H1 (cell line): ENCODE data around the gene KCNJ16. TPM values are rescaled to one million over a fixed set of nuclear protein-coding genes. Genes with fewer than 3 reads are reported as not detected.

Source experiments
- CTCF ChIA-PET: fragments of 300-600 bp; sonication (Branson Sonifier 250); formaldehyde crosslinking; loops from one replicate; lab custom pipeline; 2021; ENCODE audit not compliant: partially characterized antibody; lab: Charles Lee
- POLR2A ChIA-PET: fragments of 300-600 bp; sonication (Branson Sonifier 250); formaldehyde crosslinking; loops from one replicate; lab custom pipeline; 2021; ENCODE audit warnings: inconsistent platforms; ENCODE audit not compliant: partially characterized antibody; lab: Charles Lee
- DNase-seq, 2 experiments: peaks; one replicate each; pipeline versions ENCODE4 v3.0.0 to v3.0.0-alpha.2; 2010 to 2022; ENCODE audit warnings: low spot score in 2 of 2, low read depth in 1 of 2, mixed read lengths in 1 of 2
- FAIRE-seq: peaks from 2 replicates; lab custom pipeline; 2011; peaks lifted over from hg19 to GRCh38; lab: Jason Lieb, UNC
- H2AFZ ChIP-seq: 2 replicates; pipeline ENCODE4 v1.8.1; 2012; ENCODE audit warnings: low read length, inconsistent platforms
- H2AK5ac ChIP-seq: 2 replicates; pipeline ENCODE4 v1.6.1; 2013; ENCODE audit warnings: low read depth, low read length
- H2BK120ac ChIP-seq: replicated peaks from 2 replicates; pipeline ENCODE3; 2013; ENCODE audit warnings: low read depth, low read length, inconsistent platforms
- H2BK12ac ChIP-seq: 2 replicates; pipeline ENCODE4 v1.6.1; 2013; ENCODE audit warnings: low read depth, low read length
- H2BK15ac ChIP-seq: 2 replicates; pipeline ENCODE4 v1.6.1; 2013; ENCODE audit warnings: low read length
- H2BK20ac ChIP-seq: 2 replicates; pipeline ENCODE4 v1.6.1; 2013; ENCODE audit warnings: low read length
- H2BK5ac ChIP-seq: 2 replicates; pipeline ENCODE4 v1.6.1; 2013; ENCODE audit warnings: low read depth, low read length
- H3K14ac ChIP-seq: 2 replicates; pipeline ENCODE4 v1.6.1; 2013; ENCODE audit warnings: inconsistent platforms; ENCODE audit not compliant: insufficient read length
- H3K18ac ChIP-seq: 2 replicates; pipeline ENCODE4 v1.6.1; 2013; ENCODE audit warnings: low read length; ENCODE audit errors: extremely low read depth
- H3K23ac ChIP-seq: 2 replicates; pipeline ENCODE4 v1.6.1; 2013; ENCODE audit warnings: inconsistent platforms; ENCODE audit not compliant: insufficient read length
- H3K23me2 ChIP-seq: 2 replicates; pipeline ENCODE4 v1.6.1; 2013; ENCODE audit warnings: low read depth, low read length
- H3K27ac ChIP-seq: 2 replicates; pipeline ENCODE4 v1.6.1; 2011; ENCODE audit warnings: low read depth, low read length, inconsistent platforms
- H3K27me3 ChIP-seq, 4 experiments: replicated peaks in 1 of 4; 1 replicate in 1 of 4; 2 replicates in 3 of 4; pipeline versions ENCODE4 v1.6.1 to v1.8.1; 2011 to 2013; ENCODE audit warnings: low read length in 3 of 4, mild to moderate bottlenecking in 3 of 4, inconsistent platforms in 2 of 4, mixed read lengths in 2 of 4, moderate library complexity in 1 of 4; ENCODE audit not compliant: control insufficient read depth in 3 of 4, insufficient read depth in 3 of 4; ENCODE audit errors: extremely low read depth in 1 of 4
- H3K36me3 ChIP-seq, 4 experiments: 2 replicates each; pipeline versions ENCODE4 v1.6.1 to v1.8.1; 2011 to 2013; ENCODE audit warnings: mild to moderate bottlenecking in 4 of 4, low read length in 3 of 4, moderate library complexity in 2 of 4, control low read depth in 1 of 4, inconsistent platforms in 1 of 4; ENCODE audit not compliant: insufficient read depth in 4 of 4, control insufficient read depth in 2 of 4
- H3K4ac ChIP-seq: replicated peaks from 2 replicates; pipeline ENCODE3; 2013; ENCODE audit warnings: low read length, low read depth, mixed read lengths, inconsistent platforms; ENCODE audit not compliant: insufficient read length
- H3K4me1 ChIP-seq, 4 experiments: replicated peaks in 1 of 4; 1 replicate in 1 of 4; 2 replicates in 3 of 4; pipeline versions ENCODE4 v1.6.1 to v1.8.1; 2011 to 2013; ENCODE audit warnings: low read length in 3 of 4, inconsistent platforms in 2 of 4, mixed read lengths in 1 of 4; ENCODE audit not compliant: insufficient read depth in 4 of 4, control insufficient read depth in 3 of 4
- H3K4me2 ChIP-seq, 2 experiments: 2 replicates each; pipeline versions ENCODE4 v1.6.1 to v1.8.1; 2011 to 2013; ENCODE audit warnings: low read depth in 2 of 2, low read length in 2 of 2, control low read depth in 1 of 2, inconsistent platforms in 1 of 2, mild to moderate bottlenecking in 1 of 2; ENCODE audit not compliant: insufficient read depth in 1 of 2
- H3K4me3 ChIP-seq, 4 experiments: fragments of 200-600, 300-600 bp in 1 of 4; sonication (generic), shearing (Covaris generic), sonication (Bioruptor Twin) in 1 of 4; 2 replicates each; pipeline versions ENCODE4 v1.5.1 to v1.8.1; 2011 to 2016; ENCODE audit warnings: low read length in 4 of 4, low read depth in 3 of 4, control low read depth in 2 of 4, inconsistent platforms in 2 of 4, mild to moderate bottlenecking in 2 of 4, mixed read lengths in 1 of 4, moderate library complexity in 1 of 4; ENCODE audit not compliant: insufficient read depth in 2 of 4; ENCODE audit errors: extremely low read depth in 1 of 4
- H3K56ac ChIP-seq: replicated peaks from 2 replicates; pipeline ENCODE3; 2013; ENCODE audit warnings: low read depth, mild to moderate bottlenecking, mixed read lengths, low read length, inconsistent platforms; ENCODE audit not compliant: insufficient read length
- H3K79me1 ChIP-seq: 2 replicates; pipeline ENCODE4 v1.6.1; 2013; ENCODE audit warnings: low read depth, low read length, control low read depth
- H3K79me2 ChIP-seq, 2 experiments: 2 replicates each; pipeline versions ENCODE4 v1.6.1 to v1.8.1; 2012 to 2013; ENCODE audit warnings: low read length in 2 of 2, mild to moderate bottlenecking in 2 of 2, inconsistent platforms in 1 of 2; ENCODE audit not compliant: insufficient read depth in 2 of 2, control insufficient read depth in 1 of 2
- H3K9ac ChIP-seq, 4 experiments: replicated peaks in 1 of 4; 1 replicate in 1 of 4; 2 replicates in 3 of 4; pipeline versions ENCODE4 v1.6.1 to v1.8.1; 2011 to 2013; ENCODE audit warnings: low read depth in 3 of 4, low read length in 3 of 4, control low read depth in 2 of 4, mild to moderate bottlenecking in 2 of 4, moderate library complexity in 2 of 4, inconsistent platforms in 1 of 4; ENCODE audit errors: extremely low read depth in 1 of 4
- H3K9me3 ChIP-seq, 2 experiments: 2 replicates each; pipeline versions ENCODE4 v1.6.1 to v1.8.1; 2012 to 2013; ENCODE audit warnings: mild to moderate bottlenecking in 2 of 2, moderate library complexity in 2 of 2, control low read depth in 1 of 2, inconsistent platforms in 1 of 2, low read depth in 1 of 2, low read length in 1 of 2, mixed read lengths in 1 of 2; ENCODE audit not compliant: insufficient read depth in 2 of 2
- H4K20me1 ChIP-seq, 2 experiments: replicated peaks in 1 of 2; 2 replicates each; pipeline versions ENCODE3 to v1.8.1; 2011 to 2013; ENCODE audit warnings: inconsistent platforms in 2 of 2, low read length in 2 of 2, mild to moderate bottlenecking in 1 of 2; ENCODE audit not compliant: insufficient read depth in 2 of 2, control insufficient read depth in 1 of 2
- H4K5ac ChIP-seq: 2 replicates; pipeline ENCODE4 v1.6.1; 2013; ENCODE audit warnings: low read length, low read depth, mixed read lengths, inconsistent platforms; ENCODE audit not compliant: insufficient read length
- H4K8ac ChIP-seq: 2 replicates; pipeline ENCODE4 v1.8.0; 2013; ENCODE audit warnings: mild to moderate bottlenecking, moderate library complexity, low read length, inconsistent platforms; ENCODE audit not compliant: insufficient read depth; ENCODE audit errors: extremely low read depth
- H4K91ac ChIP-seq: replicated peaks from 2 replicates; pipeline ENCODE3; 2013; ENCODE audit warnings: low read length, mixed read lengths, inconsistent platforms; ENCODE audit not compliant: insufficient read length
- ATF2 ChIP-seq: IDR thresholded peaks from 2 replicates; pipeline ENCODE4 v1.6.1; 2012; ENCODE audit warnings: low read length, inconsistent platforms
- CBX5 ChIP-seq: fragments of 300-800, 300-1000 bp; sonication (generic); IDR thresholded peaks from 2 replicates; pipeline ENCODE4 v1.7.1; 2016; ENCODE audit warnings: antibody characterized with exemption, low read length, low read depth
- GABPA ChIP-seq: IDR thresholded peaks from 2 replicates; pipeline ENCODE4 v1.6.1; 2011; ENCODE audit warnings: mild to moderate bottlenecking, low read length, moderate library complexity, borderline replicate concordance; ENCODE audit not compliant: insufficient read depth
- KDM1A ChIP-seq: fragments of 200-600, 300-600 bp; sonication (generic); IDR thresholded peaks from 2 replicates; pipeline ENCODE4 v1.7.1; 2016; ENCODE audit warnings: mild to moderate bottlenecking, low read length, borderline replicate concordance
- KDM4A ChIP-seq: IDR thresholded peaks from one replicate; pipeline ENCODE4 v1.7.1; 2012; ENCODE audit warnings: low read depth, mild to moderate bottlenecking, moderate library complexity, low read length, inconsistent platforms; ENCODE audit not compliant: severe bottlenecking
- KDM5A ChIP-seq: fragments of 200-600 bp; IDR thresholded peaks from 2 replicates; pipeline ENCODE4 v1.7.1; 2012; ENCODE audit warnings: mild to moderate bottlenecking, low read length, inconsistent platforms, mixed read lengths
- PHF8 ChIP-seq: fragments of 200-600 bp; sonication (generic); conservative IDR thresholded peaks from 2 replicates; pipeline ENCODE4 v1.7.1; 2012; ENCODE audit warnings: low read depth, mild to moderate bottlenecking, inconsistent platforms, low read length, moderate library complexity
- RNF2 ChIP-seq: fragments of 200-900, 300-1000 bp; sonication (generic); IDR thresholded peaks from 2 replicates; pipeline ENCODE4 v1.7.1; 2016; ENCODE audit warnings: borderline replicate concordance, low read depth, mild to moderate bottlenecking, antibody characterized with exemption, low read length; ENCODE audit not compliant: poor library complexity, severe bottlenecking; ENCODE audit errors: missing control alignments
- RXRA ChIP-seq: IDR thresholded peaks from 2 replicates; pipeline ENCODE4 v1.6.1; 2011; ENCODE audit warnings: low read depth, mild to moderate bottlenecking, low read length, moderate library complexity; ENCODE audit not compliant: insufficient read depth
- TAF1 ChIP-seq: IDR thresholded peaks from 2 replicates; pipeline ENCODE4 v1.6.1; 2011; ENCODE audit warnings: mild to moderate bottlenecking, low read depth, low read length
- TEAD4 ChIP-seq: IDR thresholded peaks from 2 replicates; pipeline ENCODE4 v1.6.1; 2012; ENCODE audit warnings: low read depth, low read length, inconsistent platforms, mixed read lengths
- WGBS, 2 experiments: shearing (Covaris generic) in 1 of 2; methylation state at CpG; one replicate each; pipeline versions ENCODE4 v1.1.6 to v1.1.7; 2013 to 2015; ENCODE audit warnings: low lambda C conversion rate in 2 of 2, mixed read lengths in 2 of 2, inconsistent platforms in 1 of 2, low coverage in 1 of 2, missing lambda C conversion rate in 1 of 2; ENCODE audit not compliant: insufficient replicate concordance in 2 of 2, insufficient coverage in 1 of 2, insufficient read length in 1 of 2; ENCODE audit errors: extremely low coverage in 1 of 2, missing lambda C conversion rate in 1 of 2; 5-methylcytosine and 5-hydroxymethylcytosine counted together
- polyA plus RNA-seq, 7 experiments: library from polyadenylated mRNA; depleted of rRNA in 3 of 7; stranded (reverse) in 5 of 7; unstranded in 2 of 7; fragments of >200 nt in 5 of 7; fragments of 200-250 nt in 2 of 7; gene quantifications; 1 replicate in 5 of 7; 2 replicates in 1 of 7; 4 replicates in 1 of 7; pipeline versions ENCODE4 v1.2.1 to v1.2.3, GENCODE V29; 2011 to 2013; ENCODE audit warnings: missing spikeins in 2 of 7, mixed read lengths in 2 of 7
- total RNA-seq: library from RNA; stranded (reverse); fragmentation: NEBNext Ultra II Directional; extraction: Animal tissue kit (Norgen Biotek cat#: 25700); gene quantifications from 2 replicates; pipeline ENCODE4 v1.2.1, GENCODE V29; 2021

The KCNJ16 gene
- total and polyA plus RNA-seq, 2 of the 8 experiments (the other 6 are each of a cell fraction or from before 2014, with no cell fraction given), result not detected

DNA sequence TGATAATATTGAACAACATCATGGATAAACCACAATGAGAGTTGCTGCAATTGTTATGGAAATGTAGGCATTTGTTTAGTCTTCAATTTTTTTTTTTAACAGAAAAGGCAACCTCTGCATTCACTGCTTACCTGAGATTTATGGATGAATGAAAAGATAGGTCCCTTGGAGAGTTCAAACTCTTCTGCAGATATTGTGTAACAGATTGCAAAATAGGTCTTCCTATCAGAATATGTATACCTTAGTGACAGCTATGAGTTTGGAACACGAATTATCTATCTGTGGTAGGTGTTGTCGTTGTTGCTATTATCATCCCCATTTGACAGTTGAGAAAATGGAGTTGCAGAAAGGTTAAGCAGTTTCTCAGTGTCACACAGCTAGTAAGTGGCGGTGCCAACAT is 1.2 kb upstream of the KCNJ16 start:
- Histone ChIP-seq H3K4ac (no peak overlapping the region), H3K18ac (no peak overlapping the region), H2BK120ac (no peak overlapping the region), H2BK20ac (no peak overlapping the region), H4K20me1 (no peaks in the 10 kb centered on the region), H2AFZ (no peak overlapping the region), H2BK15ac (no peak overlapping the region), H3K56ac (no peak overlapping the region), H2BK12ac (no peak overlapping the region), H4K5ac (no peak overlapping the region), H3K27ac (no peak overlapping the region), H3K36me3 (no peaks in the 10 kb centered on the region), H3K4me2 (no peak overlapping the region), H2BK5ac (no peak overlapping the region), H3K4me3 (no peak overlapping the region), H2AK5ac (no peak overlapping the region), H3K23ac (no peak overlapping the region), H3K79me1 (no peaks in the 10 kb centered on the region), H4K8ac (no peak overlapping the region), H3K9ac (no peak overlapping the region), H3K27me3 (no peaks in the 10 kb centered on the region), H3K23me2 (no peaks in the 10 kb centered on the region), H3K4me1 (no peaks in the 10 kb centered on the region), H4K91ac (no peak overlapping the region), H3K9me3 (no peaks in the 10 kb centered on the region), H3K14ac (no peak overlapping the region), H3K79me2 (no peaks in the 10 kb centered on the region)
- DNase-seq, result no peak
- ChIA-PET CTCF (no interaction called here), POLR2A (no interaction called here)
- FAIRE-seq, result no peak
- TF ChIP-seq RNF2 (no peak), PHF8 (no peak), GABPA (no peak), TEAD4 (no peak), KDM5A (no peak), ATF2 (no peak), CBX5 (no peak), TAF1 (no peak), KDM1A (no peak), KDM4A (no peak), RXRA (no peak)
- WGBS, 2 experiments, result 88% methylated on average over 3 of the region's 3 CpGs; no CpG with 5 or more reads in 1 of the 2 experiments
